GM03348 (cell line): ENCODE results near the gene KCNQ1.

ENCODE experiments used
- DNase-seq: peaks from one replicate; pipeline ENCODE4 v3.0.0; 2012; ENCODE audit warnings: low spot score

Gene KCNQ1

GRCh38 chr11:2570211-2570811, 125.5 kb downstream of the KCNQ1 start:
- DNase-seq, result no peak

GRCh38 chr11:2570841-2571597, 126.2 kb downstream of the KCNQ1 start:
- DNase-seq, result no peak

- DNase-seq, result no peak
Measured at GRCh38 chr11:2571598-2572281, 126.9 kb downstream of the KCNQ1 start.

GRCh38 chr11:2572491-2573239, 127.9 kb downstream of the KCNQ1 start:
- no peak for DNase-seq

- DNase-seq, result no peak
Measured at GRCh38 chr11:2573240-2574042, 128.6 kb downstream of the KCNQ1 start.

- DNase-seq, result no peak
Measured at GRCh38 chr11:2574043-2574552, 129.3 kb downstream of the KCNQ1 start.

GRCh38 chr11:2574553-2575535, 130.0 kb downstream of the KCNQ1 start:
- no peak for DNase-seq

GRCh38 chr11:2575591-2576051, 130.8 kb downstream of the KCNQ1 start:
- no peak for DNase-seq

- no peak for DNase-seq
Measured at GRCh38 chr11:2576111-2576510, 131.3 kb downstream of the KCNQ1 start.

- no peak for DNase-seq
Measured at GRCh38 chr11:2576549-2576948, 131.7 kb downstream of the KCNQ1 start.

GRCh38 chr11:2577031-2577990, 132.5 kb downstream of the KCNQ1 start:
- DNase-seq, result no peak

- DNase-seq, result no peak
Measured at GRCh38 chr11:2577991-2578928, 133.5 kb downstream of the KCNQ1 start.

- no peak for DNase-seq
Measured at GRCh38 chr11:2578929-2579270, 134.1 kb downstream of the KCNQ1 start.

- DNase-seq, result no peak
Measured at GRCh38 chr11:2579315-2580060, 134.7 kb downstream of the KCNQ1 start.

GRCh38 chr11:2580061-2580421, 135.2 kb downstream of the KCNQ1 start:
- DNase-seq, result no peak

GRCh38 chr11:2580571-2581001, 135.8 kb downstream of the KCNQ1 start:
- no peak for DNase-seq
